Myocyte (in vitro differentiated cells): ENCODE results near the gene SSR4. TPM values are rescaled to one million over a fixed set of nuclear protein-coding genes. Genes with fewer than 3 reads are reported as not detected.

Experiments
- DNase-seq: peaks from one replicate; pipeline ENCODE4 v3.0.0-alpha.2; 2012; ENCODE audit warnings: low read depth
- total RNA-seq: library from RNA; depleted of rRNA; stranded (reverse); fragments of >200 nt; gene quantifications from 2 replicates; pipeline ENCODE4 v1.2.3, GENCODE V29; 2014

Gene SSR4
- total RNA-seq, 1 donor from 2014 or later: 155 TPM

- peak; percentile 81 for DNase-seq
These were observed 13.6 kb upstream of the SSR4 start, which contains the start of gene SRPK3 for GRCh38 chrX:153780678-153781427. Gene SRPK3, plus strand, starts transcription at chrX:153781041. Its CDS starts 46 bp downstream, at chrX:153781087.

- peak; percentile 75 for DNase-seq
These were observed 12.9 kb upstream of the SSR4 start for GRCh38 chrX:153781428-153782047.

- DNase-seq: peak; percentile 79
These were observed 12.2 kb upstream of the SSR4 start for GRCh38 chrX:153782313-153782712.

- DNase-seq: no peak
These were observed 11.6 kb upstream of the SSR4 start for GRCh38 chrX:153782871-153783270.

GRCh38 chrX:153783378-153784013 lies 11.0 kb upstream of the SSR4 start:
- no peak for DNase-seq

GRCh38 chrX:153784325-153784967 lies 10.0 kb upstream of the SSR4 start:
- DNase-seq: no peak

GRCh38 chrX:153786669-153787068 lies 7.8 kb upstream of the SSR4 start:
- no peak for DNase-seq

- no peak for DNase-seq
These were observed 4.8 kb upstream of the SSR4 start for GRCh38 chrX:153789654-153790053.

GRCh38 chrX:153791104-153791852 lies 3.2 kb upstream of the SSR4 start:
- no peak for DNase-seq

GRCh38 chrX:153792368-153792767 lies 2.1 kb upstream of the SSR4 start:
- DNase-seq: no peak

- DNase-seq: no peak
These were observed 1.2 kb upstream of the SSR4 start for GRCh38 chrX:153793291-153793690.

GRCh38 chrX:153794897-153795816 lies 689 bp downstream of the SSR4 start:
- no peak for DNase-seq

GRCh38 chrX:153797415-153798015 lies 3.0 kb downstream of the SSR4 start:
- no peak for DNase-seq

GRCh38 chrX:153799326-153799725 lies 4.9 kb downstream of the SSR4 start:
- no peak for DNase-seq

- no peak for DNase-seq
These were observed 5.8 kb downstream of the SSR4 start for GRCh38 chrX:153800177-153800722.

GRCh38 chrX:153800746-153801145 lies 6.3 kb downstream of the SSR4 start:
- DNase-seq: no peak

- no peak for DNase-seq
These were observed 7.2 kb downstream of the SSR4 start for GRCh38 chrX:153801669-153802068.

- DNase-seq: no peak
These were observed 8.1 kb downstream of the SSR4 start for GRCh38 chrX:153802513-153803045.
